Duodenal mucosa (tissue), 2 donors: Measurements from ENCODE around the gene CCBE1.

Experiments used
- H3K27ac ChIP-seq: one replicate; pipeline ENCODE4 v1.7.0; 2013; ENCODE audit warnings: low read depth, low read length
- H3K27me3 ChIP-seq, 2 donors: one replicate each; pipeline ENCODE4 v1.7.0; 2013; ENCODE audit warnings: low read length in 2 of 2, control low read depth in 1 of 2; ENCODE audit not compliant: insufficient read depth in 2 of 2, control insufficient read depth in 1 of 2
- H3K36me3 ChIP-seq, 2 donors: one replicate each; pipeline ENCODE4 v1.7.0; 2013; ENCODE audit warnings: low read length in 2 of 2, control low read depth in 1 of 2; ENCODE audit not compliant: insufficient read depth in 2 of 2, control insufficient read depth in 1 of 2
- H3K4me1 ChIP-seq, 2 donors: one replicate each; pipeline ENCODE4 v1.7.0; 2013; ENCODE audit warnings: low read length in 2 of 2, control low read depth in 1 of 2; ENCODE audit not compliant: insufficient read depth in 2 of 2, control insufficient read depth in 1 of 2
- H3K4me3 ChIP-seq, 2 donors: one replicate each; pipeline ENCODE4 v1.7.0; 2013; ENCODE audit warnings: low read length in 2 of 2, low read depth in 1 of 2
- H3K9ac ChIP-seq, 2 donors: one replicate each; pipeline ENCODE4 v1.7.0; 2013; ENCODE audit warnings: low read length in 2 of 2, low read depth in 1 of 2
- H3K9me3 ChIP-seq, 2 donors: one replicate each; pipeline ENCODE4 v1.7.0; 2013; ENCODE audit warnings: low read length in 2 of 2, control low read depth in 1 of 2; ENCODE audit not compliant: control insufficient read depth in 1 of 2

Gene CCBE1

DNA sequence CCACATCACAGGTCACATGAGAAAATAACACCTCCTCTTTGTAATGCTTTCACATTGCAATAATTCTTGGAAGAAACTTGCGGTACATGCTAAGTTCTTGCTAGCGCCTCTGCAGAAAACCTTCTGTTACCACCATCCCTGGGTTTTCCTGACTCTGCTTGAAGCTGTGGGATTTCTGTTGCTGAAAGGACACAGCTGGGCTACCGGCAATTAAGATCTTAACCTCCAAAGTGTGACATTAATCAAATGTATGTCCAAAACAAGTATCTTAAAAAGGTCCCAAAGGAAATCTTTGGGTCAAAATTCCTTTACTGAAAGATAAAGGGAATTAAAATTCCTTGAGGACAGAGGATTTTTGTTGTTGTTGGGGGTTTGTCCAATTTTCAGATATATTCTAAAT is 7.5 kb downstream of the CCBE1 start:
- Histone ChIP-seq H3K9ac (no peak overlapping the region), H3K27ac (no peak overlapping the region), H3K4me1 (no peaks in the 10 kb centered on the region), H3K4me3 (no peak overlapping the region), H3K9me3 (no peaks in the 10 kb centered on the region), H3K36me3 (no peaks in the 10 kb centered on the region), H3K27me3 (peaks cover under 1 to 6% of the 10 kb centered on the region in 2 donors)

DNA sequence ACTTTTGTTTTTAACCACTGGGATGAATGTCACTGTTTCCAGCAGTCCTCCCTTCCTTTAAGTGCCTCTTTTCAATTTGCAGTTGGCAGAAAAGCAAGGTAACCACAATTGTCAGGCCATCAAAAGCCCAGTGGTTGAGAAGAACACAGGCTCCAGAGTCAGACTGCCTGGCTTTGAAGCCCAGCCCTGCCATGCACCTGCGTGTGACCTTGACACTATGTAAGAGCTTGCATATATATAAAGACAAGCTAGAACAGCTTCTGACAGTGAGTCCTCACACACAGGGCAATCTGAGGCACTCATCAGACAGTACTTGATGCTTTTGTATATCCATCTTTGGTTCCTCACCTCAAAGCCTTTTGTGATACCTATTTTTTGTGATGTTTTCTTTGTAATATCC is 11.0 kb downstream of the CCBE1 start:
- no peak overlapping the region for H3K4me3 ChIP-seq
- no peak overlapping the region for H3K27ac ChIP-seq
- H3K4me1 ChIP-seq, result no peaks in the 10 kb centered on the region
- H3K9me3 ChIP-seq, result no peaks in the 10 kb centered on the region
- peaks cover 0 to 9% of the 10 kb centered on the region in 2 donors for H3K27me3 ChIP-seq
- H3K9ac ChIP-seq, result no peak overlapping the region
- H3K36me3 ChIP-seq, result no peaks in the 10 kb centered on the region

DNA sequence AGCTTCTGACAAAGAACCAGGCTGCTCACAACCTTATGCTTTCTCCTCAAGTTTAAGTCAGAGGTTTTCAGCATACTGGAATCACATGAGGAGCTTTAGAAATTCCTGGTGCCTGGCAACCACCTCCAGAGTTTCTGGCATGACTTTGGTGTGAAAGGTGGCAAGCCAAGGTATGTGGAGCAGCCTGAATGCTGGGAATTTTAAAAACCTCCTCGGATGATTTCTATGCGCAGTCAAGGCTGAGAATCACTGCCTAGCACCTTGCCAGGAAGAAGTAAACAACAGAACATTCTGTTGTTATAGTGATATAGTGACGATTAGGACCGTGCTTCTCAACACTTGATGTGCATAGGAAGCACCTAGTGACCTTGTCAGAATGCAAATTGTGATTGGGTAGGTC is 11.7 kb downstream of the CCBE1 start:
- Histone ChIP-seq H3K4me3 (no peak overlapping the region), H3K9ac (no peak overlapping the region), H3K27me3 (peaks cover 0 to 9% of the 10 kb centered on the region in 2 donors), H3K4me1 (no peaks in the 10 kb centered on the region), H3K36me3 (no peaks in the 10 kb centered on the region), H3K27ac (no peak overlapping the region), H3K9me3 (no peaks in the 10 kb centered on the region)

DNA sequence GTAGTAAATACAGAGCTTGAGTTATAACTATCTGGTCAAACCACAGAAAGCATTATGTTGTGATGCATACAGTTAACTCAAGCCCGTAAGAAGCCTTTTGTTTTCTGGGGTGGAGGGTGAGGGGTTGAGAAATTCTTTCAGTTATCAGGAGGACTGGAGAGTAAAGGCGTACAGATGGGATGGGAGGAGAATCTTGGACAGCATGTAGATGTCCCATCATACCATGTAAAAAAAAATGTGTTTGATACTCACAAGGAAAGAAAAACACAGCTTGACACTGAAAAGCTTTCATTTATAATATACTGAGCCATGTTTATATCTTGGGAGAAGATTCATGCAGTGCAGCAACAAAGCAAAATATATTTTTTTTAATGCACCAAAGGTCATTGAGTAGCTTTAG is 12.4 kb downstream of the CCBE1 start:
- Histone ChIP-seq H3K27ac (no peak overlapping the region), H3K9ac (no peak overlapping the region), H3K4me3 (no peak overlapping the region), H3K4me1 (no peaks in the 10 kb centered on the region), H3K9me3 (no peaks in the 10 kb centered on the region), H3K27me3 (peaks cover 0 to 9% of the 10 kb centered on the region in 2 donors), H3K36me3 (no peaks in the 10 kb centered on the region)

DNA sequence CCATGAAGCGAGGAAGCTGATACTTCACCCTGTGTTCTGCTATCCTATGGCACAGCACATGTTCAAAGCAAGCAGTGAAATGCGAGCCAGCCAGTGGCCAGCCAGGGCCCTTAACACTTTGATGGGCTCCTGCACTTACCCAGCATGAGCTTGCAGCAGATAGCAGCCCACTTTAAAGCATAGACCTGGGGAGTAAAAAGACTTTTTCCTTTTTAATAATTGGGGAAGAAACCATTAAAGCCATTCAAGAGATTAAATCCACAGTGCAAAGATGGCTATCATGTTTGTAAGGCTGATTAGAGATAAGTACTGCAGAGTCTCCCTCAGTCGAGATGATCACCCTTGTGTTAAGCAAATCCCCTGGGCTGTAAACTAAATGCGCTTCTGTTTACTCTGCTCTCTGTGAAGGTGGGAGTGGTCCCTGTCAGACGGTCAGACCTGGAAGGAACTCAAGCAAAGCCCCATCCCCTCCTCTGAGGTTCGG is 15.7 kb downstream of the CCBE1 start:
- H3K36me3 ChIP-seq, result no peaks in the 10 kb centered on the region
- H3K9ac ChIP-seq, result no peak overlapping the region
- H3K4me3 ChIP-seq, result no peak overlapping the region
- H3K27me3 ChIP-seq, result peaks cover 0 to 3% of the 10 kb centered on the region in 2 donors
- no peaks in the 10 kb centered on the region for H3K4me1 ChIP-seq
- no peaks in the 10 kb centered on the region for H3K9me3 ChIP-seq
- H3K27ac ChIP-seq, result no peak overlapping the region

DNA sequence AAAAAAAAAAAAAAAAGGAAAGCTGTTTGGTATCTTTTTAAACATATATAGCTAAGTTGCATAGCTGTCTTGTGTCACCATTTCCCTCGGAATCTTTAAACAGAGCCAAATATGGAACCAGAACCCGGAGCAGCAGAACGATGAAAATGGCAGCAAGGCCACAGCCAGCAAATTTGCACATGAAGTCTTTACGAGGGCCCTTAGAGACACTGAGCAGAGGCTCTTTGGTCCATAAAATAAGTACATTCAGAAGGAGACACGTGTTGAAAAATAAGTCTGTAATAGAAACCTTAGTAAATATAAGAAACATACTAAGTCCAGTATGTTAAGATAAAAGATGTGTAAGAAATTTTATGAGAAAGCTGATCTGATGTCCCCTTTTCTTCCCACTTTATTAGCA is 16.2 kb downstream of the CCBE1 start:
- Histone ChIP-seq H3K4me3 (no peak overlapping the region), H3K9ac (no peak overlapping the region), H3K27ac (no peak overlapping the region), H3K9me3 (no peaks in the 10 kb centered on the region), H3K4me1 (no peaks in the 10 kb centered on the region), H3K36me3 (no peaks in the 10 kb centered on the region), H3K27me3 (peaks cover 0 to 3% of the 10 kb centered on the region in 2 donors)

DNA sequence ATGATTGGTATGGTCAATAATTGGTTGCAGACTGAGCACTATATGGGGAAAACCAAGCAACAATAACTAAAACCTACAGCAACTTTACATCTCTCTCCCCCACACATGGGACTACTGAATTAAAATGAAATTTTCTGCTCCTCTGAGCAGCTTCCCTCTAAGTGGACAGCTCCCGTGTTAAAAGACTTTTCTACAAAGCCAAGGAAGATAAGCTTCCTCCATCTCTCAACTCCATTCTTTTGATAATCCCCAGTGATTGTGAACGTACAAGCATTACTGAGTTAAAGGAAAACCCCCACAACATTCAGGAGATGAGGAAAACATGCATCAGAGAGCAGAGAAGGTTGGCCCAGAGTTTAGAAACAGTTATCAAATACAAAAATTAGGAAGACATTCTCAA is 21.9 kb downstream of the CCBE1 start:
- Histone ChIP-seq H3K4me1 (no peaks in the 10 kb centered on the region), H3K27me3 (no peaks in the 10 kb centered on the region), H3K27ac (no peak overlapping the region), H3K9ac (no peak overlapping the region), H3K4me3 (no peak overlapping the region), H3K9me3 (no peaks in the 10 kb centered on the region), H3K36me3 (no peaks in the 10 kb centered on the region)

DNA sequence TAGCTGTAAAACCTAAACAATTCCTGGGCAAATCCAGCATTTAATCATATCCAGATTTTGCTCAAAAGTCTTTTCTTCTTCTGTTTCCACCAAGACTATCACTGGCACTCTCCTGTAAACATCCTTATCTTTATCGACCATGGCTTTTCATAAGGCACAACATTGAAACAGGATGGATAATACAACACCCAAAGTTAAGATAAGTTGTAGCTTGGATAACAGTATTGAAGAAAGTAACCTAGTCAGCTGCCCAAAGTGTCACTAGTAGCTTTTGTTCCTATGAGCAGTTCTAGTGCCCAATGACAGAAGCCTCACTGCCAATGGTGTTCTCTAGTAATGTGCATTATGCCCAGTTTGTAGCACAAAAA is 22.3 kb downstream of the CCBE1 start:
- Histone ChIP-seq H3K4me3 (no peak overlapping the region), H3K36me3 (no peaks in the 10 kb centered on the region), H3K27me3 (no peaks in the 10 kb centered on the region), H3K27ac (no peak overlapping the region), H3K9me3 (no peaks in the 10 kb centered on the region), H3K9ac (no peak overlapping the region), H3K4me1 (no peaks in the 10 kb centered on the region)

DNA sequence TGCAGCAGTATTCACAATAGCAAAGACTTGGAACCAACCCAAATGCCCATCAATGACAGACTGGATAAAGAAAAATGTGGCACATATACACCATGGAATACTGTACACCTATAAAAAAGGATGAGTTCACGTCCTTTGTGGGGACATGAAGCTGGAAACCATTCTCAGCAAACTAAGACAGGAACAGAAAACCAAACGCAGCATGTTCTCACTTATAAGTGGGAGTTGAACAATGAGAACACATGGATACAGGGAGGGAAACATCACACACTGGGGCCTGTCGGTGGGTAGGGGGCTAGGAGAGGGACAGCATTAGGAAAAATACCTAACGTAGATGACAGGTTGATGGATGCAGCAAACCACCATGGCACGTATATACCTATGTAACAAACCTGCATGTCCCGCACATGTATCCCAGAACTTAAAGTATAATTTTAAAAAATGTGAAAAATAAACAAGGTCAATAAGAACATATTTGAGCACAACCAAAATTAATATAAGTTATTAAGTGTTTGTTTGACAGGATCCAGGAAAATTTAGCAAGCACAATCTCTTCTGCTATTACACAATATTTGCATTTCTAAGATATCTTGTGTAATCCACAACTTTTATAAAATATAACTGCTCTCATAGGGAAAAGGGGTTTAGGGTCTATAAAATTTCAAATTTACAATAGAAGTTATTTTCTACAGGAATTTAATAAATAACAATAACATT is 22.9 kb downstream of the CCBE1 start:
- Histone ChIP-seq H3K9me3 (no peaks in the 10 kb centered on the region), H3K4me3 (no peak overlapping the region), H3K36me3 (no peaks in the 10 kb centered on the region), H3K27ac (no peak overlapping the region), H3K27me3 (no peaks in the 10 kb centered on the region), H3K4me1 (no peaks in the 10 kb centered on the region), H3K9ac (no peak overlapping the region)

DNA sequence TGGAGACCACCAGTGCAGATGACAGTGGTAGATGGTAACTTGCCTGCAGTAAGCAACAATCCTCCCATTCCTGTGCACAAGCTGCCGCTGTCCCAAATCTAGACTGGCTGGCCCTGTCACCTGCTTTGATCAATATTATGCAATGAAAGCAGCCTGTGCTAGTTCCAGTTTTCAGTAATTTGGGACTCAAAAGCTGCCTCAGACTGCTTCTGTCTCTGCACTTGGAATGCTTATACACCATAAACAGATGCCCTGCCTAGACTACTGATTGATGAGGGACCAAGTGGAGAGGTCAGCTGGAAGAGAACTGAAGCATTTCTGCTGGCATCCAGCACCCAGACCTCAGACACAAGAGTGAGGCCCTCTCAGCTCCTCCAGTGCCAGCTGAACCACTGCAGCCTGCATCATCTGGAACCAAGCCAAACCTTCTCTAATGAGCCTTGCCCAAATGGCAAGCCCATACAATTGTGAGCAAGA is 24.9 kb downstream of the CCBE1 start:
- H3K9me3 ChIP-seq, result no peaks in the 10 kb centered on the region
- H3K4me1 ChIP-seq, result no peaks in the 10 kb centered on the region
- no peaks in the 10 kb centered on the region for H3K27me3 ChIP-seq
- no peaks in the 10 kb centered on the region for H3K36me3 ChIP-seq
- no peak overlapping the region for H3K9ac ChIP-seq
- no peak overlapping the region for H3K4me3 ChIP-seq
- H3K27ac ChIP-seq, result no peak overlapping the region
